WTC11 (cell line): Measurements from ENCODE around the gene MRPS22. TPM values are rescaled to one million over a fixed set of nuclear protein-coding genes. Genes with fewer than 3 reads are reported as not detected.

Source experiments
- ATAC-seq: fragments of 200-7000 bp; cut with Tn5 transposase; 2 replicates; pipeline ENCODE4 v1.10.0; 2021; ENCODE audit warnings: mild to moderate bottlenecking, moderate library complexity
- CTCF ChIA-PET: fragments of 300-600 bp; sonication (Branson Sonifier 250); formaldehyde crosslinking; loops from one replicate; lab custom pipeline; 2021; ENCODE audit warnings: antibody characterized with exemption; lab: Charles Lee
- POLR2A ChIA-PET: fragments of 350-600 bp; sonication (Branson Sonifier 250); formaldehyde crosslinking; loops from one replicate; lab custom pipeline; 2021; ENCODE audit warnings: antibody characterized with exemption; lab: Charles Lee
- DNase-seq: peaks from one replicate; pipeline ENCODE4 v3.0.0; 2021; ENCODE audit warnings: low spot score
- H3K27ac Mint-ChIP-seq: 2 replicates; pipeline ENCODE4 v1.8.0; 2021; ENCODE audit warnings: mixed read lengths
- H3K27me3 Mint-ChIP-seq: 2 replicates; pipeline ENCODE4 v1.8.0; 2021; ENCODE audit warnings: low read depth, mild to moderate bottlenecking, moderate library complexity, mixed read lengths
- H3K36me3 Mint-ChIP-seq: 2 replicates; pipeline ENCODE4 v1.8.0; 2021; ENCODE audit warnings: mixed read lengths
- H3K4me1 Mint-ChIP-seq: 2 replicates; pipeline ENCODE4 v1.8.0; 2022; ENCODE audit warnings: mixed read lengths
- H3K4me3 Mint-ChIP-seq: 2 replicates; pipeline ENCODE4 v1.8.0; 2021; ENCODE audit warnings: mild to moderate bottlenecking, moderate library complexity, mixed read lengths
- H3K9me3 Mint-ChIP-seq: 2 replicates; pipeline ENCODE4 v1.8.0; 2021; ENCODE audit warnings: mixed read lengths
- IRF2 ChIP-seq: sonication (generic); formaldehyde crosslinking; IDR thresholded peaks from 2 replicates; pipeline ENCODE4 v1.8.0; 2022; ENCODE audit warnings: low read depth, missing genetic modification reagents, borderline replicate concordance
- JAZF1 ChIP-seq: fragments of 250-450 bp; sonication (Bioruptor Pico); IDR thresholded peaks from 2 replicates; pipeline ENCODE4 v1.9.0; 2021; ENCODE audit warnings: moderate library complexity, mild to moderate bottlenecking, inconsistent platforms
- NFATC4 ChIP-seq: fragments of 250-450 bp; sonication (Bioruptor Pico); IDR thresholded peaks from 2 replicates; pipeline ENCODE4 v1.9.0; 2021; ENCODE audit warnings: mild to moderate bottlenecking
- NFE2L1 ChIP-seq: sonication (generic); formaldehyde crosslinking; IDR thresholded peaks from 2 replicates; pipeline ENCODE4 v1.8.1; 2023; ENCODE audit warnings: missing genetic modification reagents
- NR1H2 ChIP-seq: sonication (generic); formaldehyde crosslinking; IDR thresholded peaks from 2 replicates; pipeline ENCODE4 v1.9.0; 2021; ENCODE audit warnings: mild to moderate bottlenecking, moderate library complexity, missing genetic modification reagents
- OVOL2 ChIP-seq: fragments of 250-450 bp; sonication (Bioruptor Pico); IDR thresholded peaks from 2 replicates; pipeline ENCODE4 v1.9.0; 2021; ENCODE audit warnings: mild to moderate bottlenecking, borderline replicate concordance
- ZNF219 ChIP-seq: sonication (generic); formaldehyde crosslinking; IDR thresholded peaks from 2 replicates; pipeline ENCODE4 v1.8.0; 2023; ENCODE audit warnings: missing genetic modification reagents, mild to moderate bottlenecking, borderline replicate concordance
- total RNA-seq: library from RNA; stranded (reverse); gene quantifications from 3 replicates; pipeline ENCODE4 v1.2.3, GENCODE V29; 2021
- TF ChIP-seq, protein P1 (sequence below): sonication (generic); formaldehyde crosslinking; IDR thresholded peaks from 2 replicates; pipeline ENCODE4 v1.8.1; 2022; ENCODE audit warnings: low read depth, missing genetic modification reagents, borderline replicate concordance
- TF ChIP-seq, protein P2 (sequence below): fragments of 250-450 bp; sonication (Bioruptor Pico); IDR thresholded peaks from 2 replicates; pipeline ENCODE4 v1.9.0; 2021; ENCODE audit warnings: mild to moderate bottlenecking
- TF ChIP-seq, protein P3 (sequence below): sonication (generic); formaldehyde crosslinking; conservative IDR thresholded peaks from 2 replicates; pipeline ENCODE4 v1.8.1; 2023; ENCODE audit warnings: mild to moderate bottlenecking, low read depth, missing genetic modification reagents, moderate library complexity
- TF ChIP-seq, protein P4 (sequence below): fragments of 250-450 bp; sonication (Bioruptor Pico); conservative IDR thresholded peaks from 2 replicates; pipeline ENCODE4 v1.9.0; 2021; ENCODE audit warnings: mild to moderate bottlenecking
- TF ChIP-seq, protein P5 (sequence below): sonication (generic); formaldehyde crosslinking; IDR thresholded peaks from 2 replicates; pipeline ENCODE4 v1.8.0; 2023; ENCODE audit warnings: missing genetic modification reagents, mild to moderate bottlenecking, borderline replicate concordance
- TF ChIP-seq, protein P6 (sequence below): sonication (generic); formaldehyde crosslinking; IDR thresholded peaks from 2 replicates; pipeline ENCODE4 v1.8.1; 2023; ENCODE audit warnings: mild to moderate bottlenecking, missing genetic modification reagents, borderline replicate concordance
- TF ChIP-seq, protein P7 (sequence below): fragments of 250-450 bp; sonication (Bioruptor Pico); IDR thresholded peaks from 2 replicates; pipeline ENCODE4 v1.9.0; 2021; ENCODE audit warnings: moderate library complexity, mild to moderate bottlenecking, inconsistent platforms, borderline replicate concordance

Gene MRPS22
- total RNA-seq, 1 experiment from 2014 or later = 44.6 TPM

DNA sequence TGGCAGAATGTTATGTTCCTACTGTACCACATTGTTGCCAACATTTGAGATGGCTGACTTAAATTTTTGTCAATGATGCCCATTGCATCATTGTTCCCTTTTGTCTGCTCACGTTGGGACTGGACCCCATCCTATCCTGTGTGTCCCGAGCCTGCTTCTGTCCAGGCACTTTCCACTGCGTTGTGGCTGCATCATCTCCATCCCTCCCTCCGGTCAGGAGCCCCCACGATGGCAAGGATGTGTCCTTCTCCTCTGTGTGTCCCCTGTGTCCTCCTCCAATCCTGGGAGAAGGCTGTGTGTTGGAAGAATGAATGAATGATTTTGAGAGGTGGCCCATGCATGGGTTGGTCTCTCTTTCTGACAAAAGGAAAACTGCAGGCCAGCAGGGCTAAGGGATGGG, 19.4 kb upstream of the MRPS22 start:
- H3K27ac Mint-ChIP-seq = no peak overlapping the region
- CTCF ChIA-PET = no interaction called here
- DNase-seq = no peak
- POLR2A ChIA-PET = no interaction called here
- TF ChIP-seq, protein P1, sequence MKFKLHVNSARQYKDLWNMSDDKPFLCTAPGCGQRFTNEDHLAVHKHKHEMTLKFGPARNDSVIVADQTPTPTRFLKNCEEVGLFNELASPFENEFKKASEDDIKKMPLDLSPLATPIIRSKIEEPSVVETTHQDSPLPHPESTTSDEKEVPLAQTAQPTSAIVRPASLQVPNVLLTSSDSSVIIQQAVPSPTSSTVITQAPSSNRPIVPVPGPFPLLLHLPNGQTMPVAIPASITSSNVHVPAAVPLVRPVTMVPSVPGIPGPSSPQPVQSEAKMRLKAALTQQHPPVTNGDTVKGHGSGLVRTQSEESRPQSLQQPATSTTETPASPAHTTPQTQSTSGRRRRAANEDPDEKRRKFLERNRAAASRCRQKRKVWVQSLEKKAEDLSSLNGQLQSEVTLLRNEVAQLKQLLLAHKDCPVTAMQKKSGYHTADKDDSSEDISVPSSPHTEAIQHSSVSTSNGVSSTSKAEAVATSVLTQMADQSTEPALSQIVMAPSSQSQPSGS (CRISPR knock-in tag) = no peak
- TF ChIP-seq, protein P2, sequence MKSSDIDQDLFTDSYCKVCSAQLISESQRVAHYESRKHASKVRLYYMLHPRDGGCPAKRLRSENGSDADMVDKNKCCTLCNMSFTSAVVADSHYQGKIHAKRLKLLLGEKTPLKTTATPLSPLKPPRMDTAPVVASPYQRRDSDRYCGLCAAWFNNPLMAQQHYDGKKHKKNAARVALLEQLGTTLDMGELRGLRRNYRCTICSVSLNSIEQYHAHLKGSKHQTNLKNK = no peak
- no peak for TF ChIP-seq NFE2L1
- TF ChIP-seq, protein P3, sequence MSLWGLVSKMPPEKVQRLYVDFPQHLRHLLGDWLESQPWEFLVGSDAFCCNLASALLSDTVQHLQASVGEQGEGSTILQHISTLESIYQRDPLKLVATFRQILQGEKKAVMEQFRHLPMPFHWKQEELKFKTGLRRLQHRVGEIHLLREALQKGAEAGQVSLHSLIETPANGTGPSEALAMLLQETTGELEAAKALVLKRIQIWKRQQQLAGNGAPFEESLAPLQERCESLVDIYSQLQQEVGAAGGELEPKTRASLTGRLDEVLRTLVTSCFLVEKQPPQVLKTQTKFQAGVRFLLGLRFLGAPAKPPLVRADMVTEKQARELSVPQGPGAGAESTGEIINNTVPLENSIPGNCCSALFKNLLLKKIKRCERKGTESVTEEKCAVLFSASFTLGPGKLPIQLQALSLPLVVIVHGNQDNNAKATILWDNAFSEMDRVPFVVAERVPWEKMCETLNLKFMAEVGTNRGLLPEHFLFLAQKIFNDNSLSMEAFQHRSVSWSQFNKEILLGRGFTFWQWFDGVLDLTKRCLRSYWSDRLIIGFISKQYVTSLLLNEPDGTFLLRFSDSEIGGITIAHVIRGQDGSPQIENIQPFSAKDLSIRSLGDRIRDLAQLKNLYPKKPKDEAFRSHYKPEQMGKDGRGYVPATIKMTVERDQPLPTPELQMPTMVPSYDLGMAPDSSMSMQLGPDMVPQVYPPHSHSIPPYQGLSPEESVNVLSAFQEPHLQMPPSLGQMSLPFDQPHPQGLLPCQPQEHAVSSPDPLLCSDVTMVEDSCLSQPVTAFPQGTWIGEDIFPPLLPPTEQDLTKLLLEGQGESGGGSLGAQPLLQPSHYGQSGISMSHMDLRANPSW (CRISPR knock-in tag) = no peak
- TF ChIP-seq NFATC4 (CRISPR knock-in tag) = no peak
- no peak for TF ChIP-seq IRF2 (CRISPR knock-in tag)
- TF ChIP-seq OVOL2 (CRISPR knock-in tag) = no peak
- no peak for TF ChIP-seq ZNF219 (CRISPR knock-in tag)
- TF ChIP-seq, protein P4, sequence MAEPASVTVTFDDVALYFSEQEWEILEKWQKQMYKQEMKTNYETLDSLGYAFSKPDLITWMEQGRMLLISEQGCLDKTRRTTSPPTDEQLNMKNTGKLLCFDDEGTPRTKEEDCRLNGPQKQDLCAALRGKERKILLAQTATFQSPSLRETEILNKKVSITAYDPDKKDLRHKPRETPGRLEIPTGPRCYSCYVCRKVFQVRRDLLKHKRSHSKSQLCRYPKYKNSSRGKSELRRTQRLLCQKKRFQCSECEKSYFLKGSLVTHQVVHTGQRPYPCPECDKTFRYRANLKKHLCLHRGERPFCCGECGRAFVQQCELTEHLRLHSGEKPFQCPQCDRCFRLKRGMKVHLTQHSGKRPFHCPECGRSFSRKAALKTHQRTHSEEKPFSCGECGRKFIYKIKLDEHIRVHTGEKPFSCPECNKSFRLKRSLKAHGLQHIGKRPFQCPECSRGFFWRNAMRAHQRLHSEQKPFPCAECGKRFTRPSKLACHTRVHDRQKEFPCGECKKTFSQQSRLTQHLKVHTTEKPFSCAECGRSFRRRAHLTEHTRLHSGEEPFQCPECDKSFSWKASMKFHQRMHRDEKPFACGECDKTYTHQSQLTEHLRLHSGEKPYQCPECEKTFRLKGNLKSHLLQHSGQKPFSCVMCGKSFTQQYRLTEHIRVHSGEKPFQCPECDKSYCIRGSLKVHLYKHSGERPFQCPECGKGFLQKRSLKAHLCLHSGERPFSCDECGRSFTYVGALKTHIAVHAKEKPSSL (CRISPR knock-in tag) = no peak
- TF ChIP-seq, protein P5, sequence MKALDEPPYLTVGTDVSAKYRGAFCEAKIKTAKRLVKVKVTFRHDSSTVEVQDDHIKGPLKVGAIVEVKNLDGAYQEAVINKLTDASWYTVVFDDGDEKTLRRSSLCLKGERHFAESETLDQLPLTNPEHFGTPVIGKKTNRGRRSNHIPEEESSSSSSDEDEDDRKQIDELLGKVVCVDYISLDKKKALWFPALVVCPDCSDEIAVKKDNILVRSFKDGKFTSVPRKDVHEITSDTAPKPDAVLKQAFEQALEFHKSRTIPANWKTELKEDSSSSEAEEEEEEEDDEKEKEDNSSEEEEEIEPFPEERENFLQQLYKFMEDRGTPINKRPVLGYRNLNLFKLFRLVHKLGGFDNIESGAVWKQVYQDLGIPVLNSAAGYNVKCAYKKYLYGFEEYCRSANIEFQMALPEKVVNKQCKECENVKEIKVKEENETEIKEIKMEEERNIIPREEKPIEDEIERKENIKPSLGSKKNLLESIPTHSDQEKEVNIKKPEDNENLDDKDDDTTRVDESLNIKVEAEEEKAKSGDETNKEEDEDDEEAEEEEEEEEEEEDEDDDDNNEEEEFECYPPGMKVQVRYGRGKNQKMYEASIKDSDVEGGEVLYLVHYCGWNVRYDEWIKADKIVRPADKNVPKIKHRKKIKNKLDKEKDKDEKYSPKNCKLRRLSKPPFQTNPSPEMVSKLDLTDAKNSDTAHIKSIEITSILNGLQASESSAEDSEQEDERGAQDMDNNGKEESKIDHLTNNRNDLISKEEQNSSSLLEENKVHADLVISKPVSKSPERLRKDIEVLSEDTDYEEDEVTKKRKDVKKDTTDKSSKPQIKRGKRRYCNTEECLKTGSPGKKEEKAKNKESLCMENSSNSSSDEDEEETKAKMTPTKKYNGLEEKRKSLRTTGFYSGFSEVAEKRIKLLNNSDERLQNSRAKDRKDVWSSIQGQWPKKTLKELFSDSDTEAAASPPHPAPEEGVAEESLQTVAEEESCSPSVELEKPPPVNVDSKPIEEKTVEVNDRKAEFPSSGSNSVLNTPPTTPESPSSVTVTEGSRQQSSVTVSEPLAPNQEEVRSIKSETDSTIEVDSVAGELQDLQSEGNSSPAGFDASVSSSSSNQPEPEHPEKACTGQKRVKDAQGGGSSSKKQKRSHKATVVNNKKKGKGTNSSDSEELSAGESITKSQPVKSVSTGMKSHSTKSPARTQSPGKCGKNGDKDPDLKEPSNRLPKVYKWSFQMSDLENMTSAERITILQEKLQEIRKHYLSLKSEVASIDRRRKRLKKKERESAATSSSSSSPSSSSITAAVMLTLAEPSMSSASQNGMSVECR = no peak
- no peak for TF ChIP-seq JAZF1 (CRISPR knock-in tag)
- TF ChIP-seq, protein P6, sequence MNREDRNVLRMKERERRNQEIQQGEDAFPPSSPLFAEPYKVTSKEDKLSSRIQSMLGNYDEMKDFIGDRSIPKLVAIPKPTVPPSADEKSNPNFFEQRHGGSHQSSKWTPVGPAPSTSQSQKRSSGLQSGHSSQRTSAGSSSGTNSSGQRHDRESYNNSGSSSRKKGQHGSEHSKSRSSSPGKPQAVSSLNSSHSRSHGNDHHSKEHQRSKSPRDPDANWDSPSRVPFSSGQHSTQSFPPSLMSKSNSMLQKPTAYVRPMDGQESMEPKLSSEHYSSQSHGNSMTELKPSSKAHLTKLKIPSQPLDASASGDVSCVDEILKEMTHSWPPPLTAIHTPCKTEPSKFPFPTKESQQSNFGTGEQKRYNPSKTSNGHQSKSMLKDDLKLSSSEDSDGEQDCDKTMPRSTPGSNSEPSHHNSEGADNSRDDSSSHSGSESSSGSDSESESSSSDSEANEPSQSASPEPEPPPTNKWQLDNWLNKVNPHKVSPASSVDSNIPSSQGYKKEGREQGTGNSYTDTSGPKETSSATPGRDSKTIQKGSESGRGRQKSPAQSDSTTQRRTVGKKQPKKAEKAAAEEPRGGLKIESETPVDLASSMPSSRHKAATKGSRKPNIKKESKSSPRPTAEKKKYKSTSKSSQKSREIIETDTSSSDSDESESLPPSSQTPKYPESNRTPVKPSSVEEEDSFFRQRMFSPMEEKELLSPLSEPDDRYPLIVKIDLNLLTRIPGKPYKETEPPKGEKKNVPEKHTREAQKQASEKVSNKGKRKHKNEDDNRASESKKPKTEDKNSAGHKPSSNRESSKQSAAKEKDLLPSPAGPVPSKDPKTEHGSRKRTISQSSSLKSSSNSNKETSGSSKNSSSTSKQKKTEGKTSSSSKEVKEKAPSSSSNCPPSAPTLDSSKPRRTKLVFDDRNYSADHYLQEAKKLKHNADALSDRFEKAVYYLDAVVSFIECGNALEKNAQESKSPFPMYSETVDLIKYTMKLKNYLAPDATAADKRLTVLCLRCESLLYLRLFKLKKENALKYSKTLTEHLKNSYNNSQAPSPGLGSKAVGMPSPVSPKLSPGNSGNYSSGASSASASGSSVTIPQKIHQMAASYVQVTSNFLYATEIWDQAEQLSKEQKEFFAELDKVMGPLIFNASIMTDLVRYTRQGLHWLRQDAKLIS (CRISPR knock-in tag) = no peak
- TF ChIP-seq, protein P7, sequence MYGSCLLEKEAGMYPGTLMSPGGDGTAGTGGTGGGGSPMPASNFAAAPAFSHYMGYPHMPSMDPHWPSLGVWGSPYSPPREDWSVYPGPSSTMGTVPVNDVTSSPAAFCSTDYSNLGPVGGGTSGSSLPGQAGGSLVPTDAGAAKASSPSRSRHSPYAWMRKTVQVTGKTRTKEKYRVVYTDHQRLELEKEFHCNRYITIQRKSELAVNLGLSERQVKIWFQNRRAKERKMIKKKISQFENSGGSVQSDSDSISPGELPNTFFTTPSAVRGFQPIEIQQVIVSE (CRISPR knock-in tag) = no peak
- TF ChIP-seq NR1H2 (CRISPR knock-in tag) = no peak
- TF ChIP-seq, all 79 proteins: peak for 0
- H3K9me3 Mint-ChIP-seq = no peaks in the 10 kb centered on the region
- H3K4me3 Mint-ChIP-seq = no peak overlapping the region
- peaks cover 22% of the 10 kb centered on the region for H3K27me3 Mint-ChIP-seq
- ATAC-seq = no peak
- no peaks in the 10 kb centered on the region for H3K36me3 Mint-ChIP-seq
- H3K4me1 Mint-ChIP-seq = peaks cover 14% of the 10 kb centered on the region
